Suprapubic skin (tissue), 4 donors: Measurements from ENCODE around the gene MAGI1. TPM values are rescaled to one million over a fixed set of nuclear protein-coding genes. Genes with fewer than 3 reads are reported as not detected.

Source experiments
- DNase-seq, 2 donors: peaks; one replicate each; pipeline ENCODE4 v3.0.0-alpha.2; 2019; ENCODE audit warnings: low spot score in 2 of 2
- H3K27ac ChIP-seq: fragments of 200-600 bp; sonication (generic); one replicate; pipeline ENCODE4 v1.5.1; 2019
- H3K27me3 ChIP-seq: fragments of 200-600 bp; sonication (generic); one replicate; pipeline ENCODE4 v1.5.1; 2019
- H3K36me3 ChIP-seq: fragments of 200-600 bp; sonication (generic); one replicate; pipeline ENCODE4 v1.5.1; 2019
- H3K4me1 ChIP-seq: fragments of 200-600 bp; sonication (generic); one replicate; pipeline ENCODE4 v1.5.1; 2019
- H3K4me3 ChIP-seq: fragments of 200-600 bp; sonication (generic); one replicate; pipeline ENCODE4 v1.5.1; 2019; ENCODE audit warnings: mild to moderate bottlenecking
- H3K9me3 ChIP-seq: fragments of 200-600 bp; sonication (generic); one replicate; pipeline ENCODE4 v1.5.1; 2019
- CTCF ChIP-seq, 2 donors: fragments of 200-600 bp in 1 of 2; fragments of 450-650 bp in 1 of 2; sonication (generic) in 1 of 2; IDR thresholded peaks; one replicate each; pipeline ENCODE4 v1.5.1; 2016 to 2019; ENCODE audit warnings: antibody characterized with exemption in 2 of 2, mild to moderate bottlenecking in 1 of 2, moderate library complexity in 1 of 2
- EP300 ChIP-seq: sonication (generic); formaldehyde crosslinking; IDR thresholded peaks from one replicate; pipeline ENCODE4 v1.6.1; 2017; ENCODE audit warnings: antibody characterized with exemption
- POLR2A ChIP-seq, 2 donors: fragments of 450-650 bp; IDR thresholded peaks; one replicate each; pipeline ENCODE4 v1.6.1; 2017; ENCODE audit warnings: antibody characterized with exemption in 2 of 2, mild to moderate bottlenecking in 2 of 2, moderate library complexity in 2 of 2
- POLR2AphosphoS5 ChIP-seq, 3 donors: sonication (generic); formaldehyde crosslinking; IDR thresholded peaks; one replicate each; pipeline ENCODE4 v1.6.1; 2017; ENCODE audit warnings: antibody characterized with exemption in 3 of 3
- WGBS: methylation state at CpG from one replicate; pipeline ENCODE4 v1.1.5; 2018; 5-methylcytosine and 5-hydroxymethylcytosine counted together
- total RNA-seq, 4 donors: library from RNA; depleted of rRNA; stranded (reverse); fragments of >200 nt; gene quantifications; one replicate each; pipeline ENCODE4 v1.1.0, GENCODE V29; 2016

MAGI1 gene
- total RNA-seq, 4 donors from 2014 or later, result 37.9 to 71.5 (median 48.6) TPM

DNA sequence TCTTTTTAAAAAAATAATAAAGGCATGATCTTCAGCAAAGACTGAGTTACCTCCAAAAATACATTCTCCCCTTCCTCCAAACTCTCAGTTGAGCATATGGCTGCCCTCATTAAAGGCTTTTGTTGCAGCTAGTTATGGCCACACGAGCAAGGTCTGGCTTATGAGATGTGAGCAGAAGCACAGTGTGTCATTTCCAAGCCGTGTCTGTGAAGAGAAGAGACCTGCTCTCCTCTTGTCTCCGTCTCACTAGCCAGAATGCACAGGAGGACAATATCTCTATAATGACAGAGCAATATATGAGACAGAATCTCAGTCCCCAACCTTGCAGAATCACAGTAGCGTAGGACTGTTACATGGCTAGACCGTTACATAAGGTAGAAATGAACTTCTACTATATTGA is 152.3 kb downstream of the MAGI1 start:
- peaks cover 20% of the 10 kb centered on the region for H3K4me1 ChIP-seq
- H3K36me3 ChIP-seq, result no peaks in the 10 kb centered on the region
- TF ChIP-seq CTCF (IDR thresholded peaks at IDR 0.05) (no peak), EP300 (no peak), POLR2A (IDR thresholded peaks at IDR 0.05) (no peak)
- H3K9me3 ChIP-seq, result no peaks in the 10 kb centered on the region
- 85% methylated on average over 5 of the region's 5 CpGs for WGBS
- H3K27me3 ChIP-seq, result no peaks in the 10 kb centered on the region
- DNase-seq, result no peak
- no peak overlapping the region for H3K27ac ChIP-seq
- H3K4me3 ChIP-seq, result no peak overlapping the region

DNA sequence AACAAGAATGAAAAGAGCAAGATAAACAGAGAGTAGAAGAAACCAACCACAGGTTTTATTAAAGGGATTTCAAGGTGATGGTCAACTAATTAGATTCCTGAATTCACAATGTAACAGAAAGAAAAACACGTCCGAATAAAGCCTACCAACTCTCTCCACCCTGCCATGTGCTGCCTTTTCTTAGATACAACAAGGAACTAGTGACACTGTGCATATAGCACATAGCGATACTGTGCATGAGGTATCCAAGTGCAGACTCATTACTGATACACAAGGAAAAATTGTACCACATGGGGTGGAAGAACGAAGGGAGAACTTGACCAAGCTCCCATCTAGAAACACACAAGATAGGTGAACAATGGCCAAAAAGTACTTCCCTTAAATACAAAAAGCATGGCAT is 154.6 kb downstream of the MAGI1 start:
- Histone ChIP-seq H3K9me3 (no peaks in the 10 kb centered on the region), H3K27me3 (no peaks in the 10 kb centered on the region), H3K27ac (no peak overlapping the region), H3K4me1 (peaks cover 9% of the 10 kb centered on the region), H3K4me3 (no peak overlapping the region), H3K36me3 (no peaks in the 10 kb centered on the region)
- TF ChIP-seq POLR2A (IDR thresholded peaks at IDR 0.05), result no peak
- no peak for TF ChIP-seq EP300
- no peak for TF ChIP-seq POLR2AphosphoS5 (IDR thresholded peaks at IDR 0.05)
- TF ChIP-seq CTCF (IDR thresholded peaks at IDR 0.05), result no peak
- DNase-seq, result no peak
- WGBS, result 74% methylated on average over 4 of the region's 4 CpGs

- 5% methylated on average over 3 of the region's 3 CpGs for WGBS
- Histone ChIP-seq H3K27me3 (no peaks in the 10 kb centered on the region), H3K9me3 (no peaks in the 10 kb centered on the region), H3K4me1 (peaks cover 12% of the 10 kb centered on the region), H3K36me3 (no peaks in the 10 kb centered on the region), H3K27ac (no peak overlapping the region), H3K4me3 (no peak overlapping the region)
- TF ChIP-seq CTCF (IDR thresholded peaks at IDR 0.05) (no peak), EP300 (no peak), POLR2A (IDR thresholded peaks at IDR 0.05) (no peak), POLR2AphosphoS5 (IDR thresholded peaks at IDR 0.05) (no peak)
- no peak for DNase-seq
Observed at GRCh38 chr3:65883613-65884012, 155.1 kb downstream of the MAGI1 start.

DNA sequence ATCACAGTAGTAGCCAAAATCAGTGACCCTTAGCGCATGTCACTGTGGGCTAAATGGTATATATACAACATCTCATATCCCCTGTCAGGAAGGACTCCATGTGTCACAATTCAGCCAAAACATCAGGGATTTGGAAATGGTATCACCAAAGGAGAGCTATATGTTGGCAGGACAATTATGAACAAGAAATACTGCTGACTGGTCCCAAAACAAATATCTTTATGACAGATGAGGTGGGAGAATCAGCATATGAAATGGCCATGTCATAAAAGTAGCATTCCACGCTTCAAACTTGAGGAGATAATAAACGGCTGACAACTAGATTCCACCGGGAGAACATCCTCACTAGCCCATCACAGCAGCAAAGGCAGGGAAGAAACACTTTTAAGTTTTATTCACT is 158.4 kb downstream of the MAGI1 start:
- WGBS, result 79% methylated on average over 4 of the region's 4 CpGs
- H3K4me1 ChIP-seq, result peaks cover 17% of the 10 kb centered on the region
- H3K36me3 ChIP-seq, result no peaks in the 10 kb centered on the region
- H3K4me3 ChIP-seq, result no peak overlapping the region
- TF ChIP-seq POLR2A (IDR thresholded peaks at IDR 0.05) (no peak), EP300 (no peak), CTCF (IDR thresholded peaks at IDR 0.05) (no peak)
- H3K27ac ChIP-seq, result no peak overlapping the region
- H3K27me3 ChIP-seq, result no peaks in the 10 kb centered on the region
- DNase-seq, result no peak
- H3K9me3 ChIP-seq, result no peaks in the 10 kb centered on the region

DNA sequence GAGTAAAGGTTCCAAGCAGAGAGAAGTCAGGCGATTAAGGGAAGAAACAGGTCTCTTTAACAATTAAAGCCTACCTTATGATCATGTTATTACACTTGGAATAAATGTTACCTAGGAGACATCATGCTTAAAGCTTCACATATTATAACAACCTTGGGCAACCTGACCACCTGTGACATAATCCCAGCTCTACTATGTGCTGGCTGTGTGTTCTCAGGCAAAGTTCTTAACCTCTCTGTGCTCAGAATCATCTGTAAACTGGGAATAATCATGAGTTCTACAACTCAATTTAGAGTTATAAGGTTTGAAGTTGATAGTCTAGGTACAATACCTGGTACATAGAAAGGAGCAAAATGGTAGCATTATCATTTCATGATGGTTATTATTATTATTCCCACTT is 159.3 kb downstream of the MAGI1 start:
- H3K4me1 ChIP-seq, result peaks cover 20% of the 10 kb centered on the region
- TF ChIP-seq POLR2A (IDR thresholded peaks at IDR 0.05) (no peak), EP300 (no peak), CTCF (IDR thresholded peaks at IDR 0.05) (no peak), POLR2AphosphoS5 (IDR thresholded peaks at IDR 0.05) (no peak)
- no peaks in the 10 kb centered on the region for H3K27me3 ChIP-seq
- WGBS, result 91% methylated on average over 1 of the region's 1 CpG
- no peak overlapping the region for H3K4me3 ChIP-seq
- no peak overlapping the region for H3K27ac ChIP-seq
- DNase-seq, result no peak
- no peaks in the 10 kb centered on the region for H3K36me3 ChIP-seq
- no peaks in the 10 kb centered on the region for H3K9me3 ChIP-seq
